ENCODE measurements around the gene OBSL1. TPM values are rescaled to one million over a fixed set of nuclear protein-coding genes. Genes with fewer than 3 reads are reported as not detected.

OBSL1 gene
- polyA plus RNA-seq, 3 donors: 0.09 TPM; not detected in 2

GRCh38 chr2:219565130-219566080 is 5.9 kb downstream of the OBSL1 start:
- peaks cover 11 to 19% of the 10 kb centered on the region in 2 donors for H3K27me3 ChIP-seq (ENCODE audit: control insufficient read depth in 2 of 2, insufficient read depth in 2 of 2, low read length in 2 of 2)
- no peaks in the 10 kb centered on the region for H4K20me1 ChIP-seq (ENCODE audit: insufficient read depth, low read length)
- H3K9ac ChIP-seq (ENCODE audit: insufficient read depth, low read length, poor library complexity, severe bottlenecking): no peak overlapping the region
- no peak overlapping the region for H3K4me2 ChIP-seq (replicated peaks; ENCODE audit: extremely low read depth, low read length, poor library complexity, severe bottlenecking)
- DNase-seq: no peak
- H3K9me3 Mint-ChIP-seq: peaks cover 0 to 7% (median 0%) of the 10 kb centered on the region in 7 donors
- no peak for TF ChIP-seq CTCF (IDR thresholded peaks at IDR 0.05)
- peaks cover 0 to 3% of the 10 kb centered on the region in 2 donors for H3K36me3 Mint-ChIP-seq
- 94% methylated on average over 19 of the region's 21 CpGs for WGBS (ENCODE audit: insufficient coverage)
- peaks cover 16 to 26% (median 22%) of the 10 kb centered on the region in 3 donors for H3K27me3 Mint-ChIP-seq (ENCODE audit: low read depth in 3 of 3)
- H3K9me3 ChIP-seq (replicated peaks in 1 of 2; ENCODE audit: control insufficient read depth in 1 of 2, insufficient read depth in 1 of 2, low read length in 2 of 2): no peaks in the 10 kb centered on the region
- no peak overlapping the region for H3K4me3 Mint-ChIP-seq
- peaks cover 0 to 4% of the 10 kb centered on the region in 2 donors for H3K4me1 ChIP-seq (ENCODE audit: control insufficient read depth in 1 of 2, insufficient read depth in 2 of 2, low read length in 2 of 2)
- H2AFZ ChIP-seq (ENCODE audit: insufficient read depth, low read depth, low read length, poor library complexity, severe bottlenecking): no peak overlapping the region
- peak overlapping the region in 1 of 7 donors; percentile 30 for H3K27ac Mint-ChIP-seq
- peaks cover 2% of the 10 kb centered on the region for H3K4me1 Mint-ChIP-seq
- no peak overlapping the region for H3K27ac ChIP-seq (ENCODE audit: low read depth in 1 of 2, low read length in 2 of 2)
- no peaks in the 10 kb centered on the region for H3K36me3 ChIP-seq (replicated peaks in 1 of 2; ENCODE audit: control insufficient read depth in 1 of 2, insufficient read depth in 2 of 2, low read length in 2 of 2)
- H3K4me3 ChIP-seq (replicated peaks in 1 of 3; ENCODE audit: low read depth in 2 of 3, low read length in 3 of 3): no peak overlapping the region
- no peaks in the 10 kb centered on the region for H3K79me2 ChIP-seq (ENCODE audit: insufficient read depth, low read length)
- intact Hi-C loops (cut with micrococcal nuclease): no loop called here

GRCh38 chr2:219563271-219563928 is 7.9 kb downstream of the OBSL1 start:
- Histone ChIP-seq H3K9me3 (replicated peaks in 1 of 2; ENCODE audit: control insufficient read depth in 1 of 2, insufficient read depth in 1 of 2, low read length in 2 of 2) (no peaks in the 10 kb centered on the region), H3K27ac (ENCODE audit: low read depth in 1 of 2, low read length in 2 of 2) (no peak overlapping the region), H3K9ac (ENCODE audit: insufficient read depth, low read length, poor library complexity, severe bottlenecking) (no peak overlapping the region), H3K4me2 (replicated peaks; ENCODE audit: extremely low read depth, low read length, poor library complexity, severe bottlenecking) (no peak overlapping the region), H3K36me3 (replicated peaks in 1 of 2; ENCODE audit: control insufficient read depth in 1 of 2, insufficient read depth in 2 of 2, low read length in 2 of 2) (no peaks in the 10 kb centered on the region), H3K4me1 (ENCODE audit: control insufficient read depth in 1 of 2, insufficient read depth in 2 of 2, low read length in 2 of 2) (no peaks in the 10 kb centered on the region), H3K27me3 (ENCODE audit: control insufficient read depth in 2 of 2, insufficient read depth in 2 of 2, low read length in 2 of 2) (peaks cover 0 to 2% of the 10 kb centered on the region in 2 donors), H2AFZ (ENCODE audit: insufficient read depth, low read depth, low read length, poor library complexity, severe bottlenecking) (no peak overlapping the region), H3K79me2 (ENCODE audit: insufficient read depth, low read length) (no peaks in the 10 kb centered on the region), H3K4me3 (replicated peaks in 1 of 3; ENCODE audit: low read depth in 2 of 3, low read length in 3 of 3) (no peak overlapping the region), H4K20me1 (ENCODE audit: insufficient read depth, low read length) (no peaks in the 10 kb centered on the region)
- H3K4me3 Mint-ChIP-seq: no peak overlapping the region
- H3K27ac Mint-ChIP-seq: no peak overlapping the region
- peaks cover 0 to 3% (median 0%) of the 10 kb centered on the region in 7 donors for H3K9me3 Mint-ChIP-seq
- no peak for DNase-seq
- H3K4me1 Mint-ChIP-seq: no peaks in the 10 kb centered on the region
- no peaks in the 10 kb centered on the region for H3K36me3 Mint-ChIP-seq
- intact Hi-C loops (cut with micrococcal nuclease): no loop called here
- WGBS (ENCODE audit: insufficient coverage): 91% methylated on average over 20 of the region's 20 CpGs
- peaks cover 2 to 6% (median 2%) of the 10 kb centered on the region in 3 donors for H3K27me3 Mint-ChIP-seq (ENCODE audit: low read depth in 3 of 3)
- TF ChIP-seq CTCF (IDR thresholded peaks at IDR 0.05): no peak

All from CD14-positive monocyte (primary cell).